ENCODE measurements around the gene PTPN14.

GRCh38 chr1:214429951-214430770 lies 121.2 kb downstream of the PTPN14 start:
- TF ChIP-seq, protein P1, sequence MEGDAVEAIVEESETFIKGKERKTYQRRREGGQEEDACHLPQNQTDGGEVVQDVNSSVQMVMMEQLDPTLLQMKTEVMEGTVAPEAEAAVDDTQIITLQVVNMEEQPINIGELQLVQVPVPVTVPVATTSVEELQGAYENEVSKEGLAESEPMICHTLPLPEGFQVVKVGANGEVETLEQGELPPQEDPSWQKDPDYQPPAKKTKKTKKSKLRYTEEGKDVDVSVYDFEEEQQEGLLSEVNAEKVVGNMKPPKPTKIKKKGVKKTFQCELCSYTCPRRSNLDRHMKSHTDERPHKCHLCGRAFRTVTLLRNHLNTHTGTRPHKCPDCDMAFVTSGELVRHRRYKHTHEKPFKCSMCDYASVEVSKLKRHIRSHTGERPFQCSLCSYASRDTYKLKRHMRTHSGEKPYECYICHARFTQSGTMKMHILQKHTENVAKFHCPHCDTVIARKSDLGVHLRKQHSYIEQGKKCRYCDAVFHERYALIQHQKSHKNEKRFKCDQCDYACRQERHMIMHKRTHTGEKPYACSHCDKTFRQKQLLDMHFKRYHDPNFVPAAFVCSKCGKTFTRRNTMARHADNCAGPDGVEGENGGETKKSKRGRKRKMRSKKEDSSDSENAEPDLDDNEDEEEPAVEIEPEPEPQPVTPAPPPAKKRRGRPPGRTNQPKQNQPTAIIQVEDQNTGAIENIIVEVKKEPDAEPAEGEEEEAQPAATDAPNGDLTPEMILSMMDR (IDR thresholded peaks at IDR 0.05; ENCODE audit: borderline replicate concordance, extremely low read depth, low read length, poor library complexity, severe bottlenecking): no peak
- TF ChIP-seq EZH2 (IDR thresholded peaks at IDR 0.05; ENCODE audit: borderline replicate concordance, low read depth, low read length, severe bottlenecking): no peak
